SU-DHL-6 (cell line): ENCODE measurements around the gene SLC25A38.

ENCODE experiments used
- H2AFZ ChIP-seq: fragments of 200-600 bp; sonication (generic); 2 replicates; pipeline ENCODE4 v1.6.1; 2014; ENCODE audit warnings: low read depth, mild to moderate bottlenecking, moderate library complexity, mixed read lengths, antibody characterized with exemption, low read length; ENCODE audit not compliant: severe bottlenecking
- H3F3A ChIP-seq: fragments of 200-600 bp; shearing (Covaris generic); 2 replicates; pipeline ENCODE4 v1.6.0; 2016; ENCODE audit warnings: antibody characterized with exemption, mild to moderate bottlenecking; ENCODE audit not compliant: insufficient read depth
- H3K27ac ChIP-seq: fragments of 200-600 bp; sonication (generic); 2 replicates; pipeline ENCODE4 v1.5.1; 2016; ENCODE audit warnings: low read depth, mild to moderate bottlenecking, low read length, moderate library complexity, mixed read lengths
- H3K27me3 ChIP-seq: fragments of 200-600 bp; sonication (generic), shearing (Covaris generic); 2 replicates; pipeline ENCODE4 v1.6.0; 2014; ENCODE audit warnings: mild to moderate bottlenecking, low read length
- H3K36me3 ChIP-seq: fragments of 200-600 bp; sonication (generic); 2 replicates; pipeline ENCODE4 v1.6.1; 2014; ENCODE audit warnings: mild to moderate bottlenecking, low read length, mixed read lengths
- H3K4me2 ChIP-seq: fragments of 300-600, 200-600 bp; shearing (Covaris generic), sonication (generic); 2 replicates; pipeline ENCODE4 v1.6.0; 2014; ENCODE audit warnings: low read length, low read depth, mild to moderate bottlenecking; ENCODE audit not compliant: poor library complexity, severe bottlenecking
- H3K4me3 ChIP-seq: fragments of 200-600 bp; sonication (generic); 2 replicates; pipeline ENCODE4 v1.5.1; 2014; ENCODE audit warnings: antibody characterized with exemption, low read length, mild to moderate bottlenecking, mixed read lengths; ENCODE audit not compliant: insufficient read depth, poor library complexity, severe bottlenecking
- H3K79me2 ChIP-seq: fragments of 200-600 bp; sonication (generic); 2 replicates; pipeline ENCODE4 v1.6.1; 2014; ENCODE audit warnings: mild to moderate bottlenecking, low read length, moderate library complexity; ENCODE audit not compliant: insufficient read depth
- H3K9ac ChIP-seq: fragments of 200-600 bp; sonication (generic); 2 replicates; pipeline ENCODE4 v1.7.0; 2014; ENCODE audit warnings: mild to moderate bottlenecking, low read length
- H3K9me2 ChIP-seq: fragments of 200-600 bp; sonication (generic); replicated peaks from 2 replicates; pipeline ENCODE4 v1.6.1; 2014; ENCODE audit warnings: low read length; ENCODE audit not compliant: insufficient read depth
- H3K9me3 ChIP-seq: fragments of 200-600 bp; sonication (generic); 2 replicates; pipeline ENCODE4 v1.6.1; 2014; ENCODE audit warnings: low read length, mixed read lengths; ENCODE audit not compliant: insufficient read depth
- H4K20me1 ChIP-seq: fragments of 200-600 bp; sonication (generic); 2 replicates; pipeline ENCODE4 v1.6.1; 2014; ENCODE audit warnings: low read depth, mild to moderate bottlenecking, antibody characterized with exemption, low read length, moderate library complexity, mixed read lengths
- EZH2phosphoT487 ChIP-seq: fragments of 200-600 bp; sonication (generic), shearing (Covaris generic); conservative IDR thresholded peaks from 2 replicates; pipeline ENCODE4 v1.6.1; 2018; ENCODE audit warnings: mild to moderate bottlenecking, antibody characterized with exemption, low read length, moderate library complexity, mixed read lengths
- TF ChIP-seq, protein P1 (sequence below): fragments of 200-600 bp; sonication (generic); IDR thresholded peaks from one replicate; pipeline ENCODE4 v1.5.1; 2017; ENCODE audit warnings: antibody characterized with exemption, mild to moderate bottlenecking, low read length, moderate library complexity; ENCODE audit not compliant: insufficient read depth, poor library complexity, severe bottlenecking

Gene SLC25A38

DNA sequence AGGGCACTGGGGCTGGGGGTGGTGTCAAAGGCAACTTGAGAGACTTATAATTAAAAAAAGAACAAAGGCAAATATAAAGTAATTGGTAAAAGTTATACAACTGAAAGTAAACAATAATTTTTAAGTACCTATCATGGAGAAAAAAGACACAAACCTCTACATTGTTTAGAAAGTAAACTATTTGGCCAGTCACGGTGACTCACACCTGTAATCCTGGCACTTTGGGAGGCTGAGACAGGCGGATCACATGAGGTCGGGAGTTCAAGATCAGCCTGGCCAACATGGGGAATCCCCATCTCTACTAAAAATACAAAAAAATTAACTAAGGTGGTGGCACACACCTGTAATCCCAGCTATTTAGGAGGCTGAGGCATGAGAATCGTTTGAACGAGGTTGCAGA lies 49.2 kb downstream of the SLC25A38 start:
- no peak overlapping the region for H3K4me2 ChIP-seq
- no peak overlapping the region for H3K9ac ChIP-seq
- H3K4me3 ChIP-seq = no peak overlapping the region
- H2AFZ ChIP-seq = no peak overlapping the region
- H3K27ac ChIP-seq = no peak overlapping the region
- H3K9me2 ChIP-seq = no peaks in the 10 kb centered on the region
- H3K79me2 ChIP-seq = no peaks in the 10 kb centered on the region
- H3F3A ChIP-seq = no peaks in the 10 kb centered on the region
- no peaks in the 10 kb centered on the region for H3K9me3 ChIP-seq
- H3K27me3 ChIP-seq = no peaks in the 10 kb centered on the region
- no peaks in the 10 kb centered on the region for H3K36me3 ChIP-seq
- H4K20me1 ChIP-seq = no peaks in the 10 kb centered on the region
- TF ChIP-seq, protein P1, sequence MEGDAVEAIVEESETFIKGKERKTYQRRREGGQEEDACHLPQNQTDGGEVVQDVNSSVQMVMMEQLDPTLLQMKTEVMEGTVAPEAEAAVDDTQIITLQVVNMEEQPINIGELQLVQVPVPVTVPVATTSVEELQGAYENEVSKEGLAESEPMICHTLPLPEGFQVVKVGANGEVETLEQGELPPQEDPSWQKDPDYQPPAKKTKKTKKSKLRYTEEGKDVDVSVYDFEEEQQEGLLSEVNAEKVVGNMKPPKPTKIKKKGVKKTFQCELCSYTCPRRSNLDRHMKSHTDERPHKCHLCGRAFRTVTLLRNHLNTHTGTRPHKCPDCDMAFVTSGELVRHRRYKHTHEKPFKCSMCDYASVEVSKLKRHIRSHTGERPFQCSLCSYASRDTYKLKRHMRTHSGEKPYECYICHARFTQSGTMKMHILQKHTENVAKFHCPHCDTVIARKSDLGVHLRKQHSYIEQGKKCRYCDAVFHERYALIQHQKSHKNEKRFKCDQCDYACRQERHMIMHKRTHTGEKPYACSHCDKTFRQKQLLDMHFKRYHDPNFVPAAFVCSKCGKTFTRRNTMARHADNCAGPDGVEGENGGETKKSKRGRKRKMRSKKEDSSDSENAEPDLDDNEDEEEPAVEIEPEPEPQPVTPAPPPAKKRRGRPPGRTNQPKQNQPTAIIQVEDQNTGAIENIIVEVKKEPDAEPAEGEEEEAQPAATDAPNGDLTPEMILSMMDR = no peak
- no peak for TF ChIP-seq EZH2phosphoT487

DNA sequence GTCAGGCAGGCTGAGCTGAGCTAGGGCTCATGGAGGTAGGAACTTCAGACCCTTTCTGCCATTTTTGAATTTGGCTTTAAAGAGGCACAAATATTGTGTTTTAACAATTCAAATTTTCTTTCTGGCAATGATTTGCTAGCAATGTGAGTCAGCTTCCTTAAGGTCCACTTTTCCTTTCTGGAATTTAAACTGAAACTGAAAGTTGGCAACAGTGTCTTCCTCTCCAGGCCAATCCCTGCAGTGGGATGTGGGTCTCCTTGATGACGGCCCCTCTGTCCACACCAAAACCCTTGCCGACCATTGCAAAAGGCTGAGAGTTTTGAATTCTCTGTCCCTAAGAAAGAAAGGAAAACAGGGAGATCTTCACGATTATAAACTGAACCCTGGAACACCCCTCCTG lies 50.5 kb downstream of the SLC25A38 start:
- no peaks in the 10 kb centered on the region for H3K79me2 ChIP-seq
- no peak overlapping the region for H3K4me3 ChIP-seq
- no peak overlapping the region for H2AFZ ChIP-seq
- no peak overlapping the region for H3K9ac ChIP-seq
- no peaks in the 10 kb centered on the region for H3K27me3 ChIP-seq
- no peaks in the 10 kb centered on the region for H3F3A ChIP-seq
- TF ChIP-seq EZH2phosphoT487 = no peak
- TF ChIP-seq, protein P1 = no peak
- H3K4me2 ChIP-seq = no peak overlapping the region
- H4K20me1 ChIP-seq = no peaks in the 10 kb centered on the region
- H3K36me3 ChIP-seq = no peaks in the 10 kb centered on the region
- H3K9me2 ChIP-seq = no peaks in the 10 kb centered on the region
- no peaks in the 10 kb centered on the region for H3K9me3 ChIP-seq
- H3K27ac ChIP-seq = no peak overlapping the region

GRCh38 chr3:39434574-39434973 lies 51.4 kb downstream of the SLC25A38 start:
- no peaks in the 10 kb centered on the region for H4K20me1 ChIP-seq
- no peaks in the 10 kb centered on the region for H3K9me3 ChIP-seq
- no peaks in the 10 kb centered on the region for H3K9me2 ChIP-seq
- H3K79me2 ChIP-seq = no peaks in the 10 kb centered on the region
- H2AFZ ChIP-seq = no peak overlapping the region
- H3F3A ChIP-seq = no peaks in the 10 kb centered on the region
- H3K36me3 ChIP-seq = no peaks in the 10 kb centered on the region
- no peak overlapping the region for H3K4me3 ChIP-seq
- H3K4me2 ChIP-seq = no peak overlapping the region
- no peaks in the 10 kb centered on the region for H3K27me3 ChIP-seq
- no peak for TF ChIP-seq EZH2phosphoT487
- TF ChIP-seq, protein P1 = no peak
- no peak overlapping the region for H3K9ac ChIP-seq
- H3K27ac ChIP-seq = no peak overlapping the region
